Activated naive CD4-positive, alpha-beta T cell treated with Interleukin-2 at 50 U/mL for 16 hours (primary cell): ENCODE results near the gene CASKIN1.

Source experiments
- DNase-seq: peaks from one replicate; pipeline ENCODE4 v3.0.0-alpha.2; 2020

The CASKIN1 gene

DNA sequence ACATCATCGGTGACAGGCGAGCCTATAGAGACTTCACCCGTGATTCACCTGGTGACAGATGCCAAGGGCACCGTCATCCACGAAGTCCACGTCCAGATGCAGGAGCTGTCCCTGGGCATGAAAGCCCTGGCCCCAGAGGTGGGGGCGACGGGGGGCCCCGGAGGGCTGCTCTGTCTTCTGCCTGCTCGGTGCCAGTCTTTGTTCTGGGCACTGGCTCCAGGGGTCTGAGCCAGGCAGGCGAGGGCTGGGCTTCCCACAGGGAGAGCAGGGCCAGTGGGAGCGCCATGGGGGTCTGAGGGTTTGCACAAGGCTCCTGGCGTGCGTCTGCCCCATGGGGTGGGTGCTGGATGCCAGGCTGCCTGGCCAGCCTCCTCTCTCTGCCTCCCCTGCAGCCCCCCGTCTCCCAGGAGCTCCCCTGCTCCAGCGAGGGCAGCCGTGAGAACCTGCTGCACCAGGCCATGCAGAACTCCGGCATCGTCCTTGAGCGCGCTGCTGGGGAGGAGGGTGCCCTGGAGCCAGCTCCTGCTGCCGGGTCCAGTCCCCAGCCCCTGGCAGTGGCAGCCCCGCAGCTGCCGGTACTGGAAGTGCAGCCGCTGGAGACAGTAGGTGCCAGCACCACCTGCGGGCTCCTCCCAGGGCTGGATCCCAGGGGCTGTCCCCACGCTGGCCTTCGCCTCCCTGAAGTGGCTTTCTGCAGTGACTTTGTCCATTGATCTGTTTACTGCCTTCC, 36.8 kb upstream of the CASKIN1 start:
- DNase-seq: no peak

DNA sequence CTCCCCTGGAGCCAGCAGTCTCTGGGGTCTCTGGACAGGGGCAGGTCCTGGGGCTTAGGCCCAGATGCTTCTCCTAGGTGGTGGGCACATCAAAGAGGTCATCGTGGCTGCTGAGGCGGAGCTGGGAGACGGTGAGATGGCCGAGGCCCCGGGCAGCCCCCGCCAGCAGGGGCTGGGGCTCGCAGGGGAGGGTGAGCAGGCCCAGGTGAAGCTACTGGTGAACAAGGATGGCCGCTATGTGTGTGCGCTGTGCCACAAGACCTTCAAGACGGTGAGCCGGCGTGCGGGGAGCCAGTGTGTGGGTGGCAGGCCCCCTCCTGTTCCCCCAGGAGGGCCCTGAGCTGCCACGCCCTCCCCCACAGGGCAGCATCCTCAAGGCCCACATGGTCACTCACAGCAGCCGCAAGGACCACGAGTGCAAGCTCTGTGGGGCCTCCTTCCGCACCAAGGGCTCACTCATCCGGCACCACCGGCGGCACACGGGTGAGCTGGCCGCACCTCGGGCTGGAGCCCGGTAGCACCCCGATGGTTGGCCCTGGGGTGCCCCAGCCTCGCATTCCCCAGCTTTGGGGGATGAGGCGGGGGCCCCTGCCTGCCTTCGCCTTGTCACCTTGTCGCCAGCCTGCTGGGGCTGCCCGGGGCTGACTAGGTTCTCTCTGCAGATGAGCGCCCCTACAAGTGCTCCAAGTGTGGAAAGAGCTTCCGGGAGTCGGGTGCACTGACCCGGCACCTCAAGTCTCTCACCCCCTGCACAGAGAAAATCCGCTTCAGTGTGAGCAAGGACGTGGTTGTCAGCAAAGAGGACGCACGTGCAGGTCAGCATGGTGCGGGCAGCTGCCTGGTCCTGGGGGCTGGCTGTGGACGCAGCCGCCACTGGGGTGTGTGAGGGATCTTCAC, 35.9 kb upstream of the CASKIN1 start:
- no peak for DNase-seq

DNA sequence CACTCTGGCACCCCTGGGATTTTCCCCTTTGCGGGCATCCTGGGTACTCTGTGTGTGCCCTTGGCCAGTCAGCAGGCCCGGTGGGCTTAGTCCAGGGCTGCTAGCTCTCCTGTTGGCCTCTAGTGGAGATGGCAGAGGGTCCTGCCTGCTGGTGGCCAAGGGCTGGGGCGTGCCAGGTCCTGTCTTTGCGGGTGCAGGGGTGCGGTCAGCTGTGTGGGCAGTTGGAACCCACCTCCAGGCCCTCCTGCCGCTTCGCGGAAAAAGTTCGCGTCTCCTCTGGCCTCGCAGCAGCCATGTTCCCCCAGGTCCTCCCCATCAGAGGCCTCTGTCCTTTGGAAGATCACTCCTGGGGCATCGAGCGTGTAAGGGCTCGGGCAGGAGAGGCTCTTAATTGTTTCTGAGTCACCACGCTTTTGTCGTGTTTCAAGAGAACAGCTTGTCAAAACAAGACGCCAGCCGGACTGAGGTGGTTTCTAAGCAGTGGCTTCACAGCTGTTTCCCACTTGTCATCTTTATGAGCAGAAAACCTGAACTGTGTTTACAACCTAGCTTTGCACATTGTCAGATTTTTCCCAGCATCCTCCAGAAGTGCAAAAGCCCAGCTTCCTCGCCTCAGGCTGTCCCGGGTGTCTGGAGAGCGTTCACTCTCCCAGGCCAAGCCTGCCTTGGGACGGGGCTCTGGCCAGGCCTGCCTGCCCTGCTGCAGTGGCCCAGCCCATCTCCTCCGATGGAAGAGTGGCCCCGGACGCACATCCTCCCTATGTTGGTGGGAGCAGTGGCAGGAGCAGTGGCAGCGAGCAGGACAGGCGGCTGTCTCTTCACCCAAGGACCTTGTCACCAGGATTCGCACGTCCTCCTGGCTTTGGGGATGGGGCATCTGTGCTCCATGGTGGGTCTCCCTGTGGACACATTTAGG, 34.9 kb upstream of the CASKIN1 start:
- DNase-seq: no peak

DNA sequence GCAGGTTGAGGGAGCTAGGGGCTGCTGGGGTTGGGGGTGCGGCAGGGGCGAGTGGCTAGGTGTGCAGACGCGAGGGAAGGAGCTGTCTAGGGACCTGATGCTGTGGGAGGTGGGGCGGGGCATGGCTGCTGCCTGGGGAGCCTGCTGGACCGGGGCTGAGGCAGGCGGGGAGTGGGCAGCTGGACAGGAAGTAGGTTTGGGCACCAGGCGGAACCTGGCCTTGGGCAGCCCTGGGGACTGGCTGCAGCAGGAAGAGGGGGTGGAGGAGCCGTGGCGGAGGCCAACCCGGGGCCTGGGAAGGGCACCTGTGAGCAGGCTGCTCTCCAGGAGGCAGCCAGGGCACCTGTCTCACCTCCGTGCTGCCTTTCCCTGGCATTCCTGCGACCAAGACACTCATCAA, 34.0 kb upstream of the CASKIN1 start:
- DNase-seq: no peak

DNA sequence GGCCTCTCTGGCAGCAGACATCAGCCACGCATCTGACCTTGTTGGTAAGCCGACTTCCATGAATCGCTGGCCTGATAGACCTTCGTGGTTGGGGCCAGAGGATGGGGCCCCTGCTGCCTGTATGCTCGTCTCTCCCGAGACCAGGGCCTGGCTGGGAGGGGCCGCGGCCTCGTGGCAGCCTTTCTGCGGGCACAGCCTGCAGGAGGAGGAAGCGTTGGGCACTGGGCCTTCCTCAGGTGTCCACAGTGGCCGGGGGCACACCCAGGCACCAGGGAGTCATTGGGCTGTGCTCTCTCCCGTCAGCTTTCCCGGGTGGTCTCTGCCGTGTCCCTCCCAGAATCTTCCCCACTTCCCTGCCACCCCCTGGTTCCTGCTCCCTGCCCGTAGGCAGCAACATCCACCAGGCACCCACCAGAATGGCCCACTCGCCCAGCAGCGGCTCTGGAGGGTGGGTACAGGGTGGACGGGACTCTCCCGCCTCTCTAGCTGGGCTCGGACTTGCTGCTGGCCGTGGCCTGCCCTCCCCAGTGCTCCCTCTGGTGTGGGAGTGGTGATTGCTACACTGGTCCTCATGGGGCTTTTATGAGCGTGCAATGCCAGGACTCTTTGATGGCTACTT, 33.3 kb upstream of the CASKIN1 start:
- DNase-seq: no peak

DNA sequence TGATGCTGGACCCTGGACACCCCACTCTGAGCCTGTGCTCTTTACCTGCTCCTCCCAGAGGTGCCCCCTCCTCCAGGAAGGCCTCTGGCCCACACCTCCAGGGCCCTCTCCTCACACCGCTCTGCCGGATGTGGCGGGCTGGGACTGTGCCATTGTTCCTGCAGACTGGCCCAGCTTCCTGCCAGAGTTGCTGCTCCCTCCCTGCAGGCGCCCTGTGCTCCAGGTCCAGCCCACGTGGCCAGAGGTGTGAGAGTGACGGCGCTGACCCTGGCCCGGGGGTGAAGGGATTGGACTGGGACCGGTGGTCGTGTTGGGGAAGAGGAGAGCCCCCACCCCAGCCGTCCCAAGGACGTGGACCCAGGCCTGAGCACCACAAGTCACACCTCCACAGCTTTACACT, 32.7 kb upstream of the CASKIN1 start:
- no peak for DNase-seq

DNA sequence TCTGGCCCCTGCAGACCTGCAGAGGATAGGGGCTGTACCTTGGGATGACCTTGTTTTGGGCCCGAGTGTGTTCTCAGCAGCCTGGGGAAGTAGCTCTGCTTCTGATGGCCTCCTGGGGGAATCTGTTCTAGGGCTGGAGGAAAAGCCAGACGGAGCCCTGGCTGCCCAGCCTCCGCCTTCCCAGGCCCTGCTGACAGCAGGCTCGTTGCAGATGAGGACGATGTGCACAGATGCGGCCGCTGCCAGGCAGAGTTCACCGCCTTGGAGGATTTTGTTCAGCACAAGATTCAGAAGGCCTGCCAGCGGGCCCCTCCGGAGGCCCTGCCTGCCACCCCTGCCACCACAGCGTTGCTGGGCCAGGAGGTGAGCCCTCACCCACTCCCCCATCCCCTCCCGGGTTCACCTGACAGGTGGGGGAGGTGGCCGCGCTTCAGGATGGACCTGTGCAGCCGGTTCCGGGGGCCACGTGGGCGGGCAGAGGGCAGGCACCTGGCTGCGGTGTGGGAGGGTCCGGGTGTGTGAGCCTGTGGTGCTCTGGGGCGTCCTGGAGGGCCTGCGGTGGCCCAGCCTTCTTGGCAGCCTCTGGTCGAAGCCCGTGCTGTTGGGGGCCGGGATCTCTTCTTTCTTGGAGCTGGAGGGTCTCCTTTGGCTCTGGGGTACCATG, 31.9 kb upstream of the CASKIN1 start:
- no peak for DNase-seq

DNA sequence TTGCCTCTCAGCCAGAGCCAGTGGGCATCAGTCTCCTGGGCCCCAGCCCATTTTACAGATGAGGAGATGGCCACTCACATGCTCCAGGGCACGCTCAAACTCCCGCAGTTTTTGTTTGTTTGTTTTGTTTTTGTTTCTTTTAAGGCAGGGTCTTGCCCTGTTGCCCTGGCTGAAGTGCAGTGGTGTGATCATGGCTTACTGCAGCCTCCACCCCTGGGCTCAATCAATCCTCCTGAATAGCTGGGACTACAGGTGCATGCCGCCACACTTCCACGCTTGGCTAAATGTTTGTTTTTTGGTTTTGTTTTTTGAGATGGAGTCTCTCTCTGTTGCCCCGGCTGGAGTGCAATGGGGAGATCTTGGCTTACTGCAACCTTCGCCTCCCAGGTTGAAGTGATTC, 30.5 kb upstream of the CASKIN1 start:
- no peak for DNase-seq

DNA sequence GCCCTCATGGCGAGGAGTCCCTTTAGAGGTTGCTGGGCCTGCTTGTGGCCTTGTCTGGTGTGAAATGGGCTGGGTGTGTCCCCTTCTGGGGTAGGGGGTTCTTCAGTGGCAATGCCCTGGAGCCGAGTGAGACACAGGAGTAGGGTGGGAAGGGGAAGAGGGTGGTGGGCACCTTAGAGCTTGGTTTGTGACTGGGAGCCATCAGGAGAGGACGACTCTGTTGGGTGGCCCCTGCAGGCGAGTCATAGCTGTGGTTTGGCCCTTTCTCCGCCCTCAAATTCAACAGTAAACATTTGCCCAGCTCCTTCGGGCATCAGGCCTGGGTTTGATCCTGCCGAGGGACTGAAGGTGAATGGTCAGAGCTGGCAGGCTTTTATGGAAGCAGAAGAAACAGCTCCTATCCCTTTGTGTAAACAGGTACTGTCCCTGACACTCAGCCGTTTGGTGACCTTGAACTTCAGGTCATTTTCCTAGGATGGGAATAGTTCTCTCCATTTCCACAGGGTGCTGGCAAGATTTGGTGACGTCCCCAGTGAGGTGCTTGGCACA, 29.9 kb upstream of the CASKIN1 start:
- DNase-seq: no peak

DNA sequence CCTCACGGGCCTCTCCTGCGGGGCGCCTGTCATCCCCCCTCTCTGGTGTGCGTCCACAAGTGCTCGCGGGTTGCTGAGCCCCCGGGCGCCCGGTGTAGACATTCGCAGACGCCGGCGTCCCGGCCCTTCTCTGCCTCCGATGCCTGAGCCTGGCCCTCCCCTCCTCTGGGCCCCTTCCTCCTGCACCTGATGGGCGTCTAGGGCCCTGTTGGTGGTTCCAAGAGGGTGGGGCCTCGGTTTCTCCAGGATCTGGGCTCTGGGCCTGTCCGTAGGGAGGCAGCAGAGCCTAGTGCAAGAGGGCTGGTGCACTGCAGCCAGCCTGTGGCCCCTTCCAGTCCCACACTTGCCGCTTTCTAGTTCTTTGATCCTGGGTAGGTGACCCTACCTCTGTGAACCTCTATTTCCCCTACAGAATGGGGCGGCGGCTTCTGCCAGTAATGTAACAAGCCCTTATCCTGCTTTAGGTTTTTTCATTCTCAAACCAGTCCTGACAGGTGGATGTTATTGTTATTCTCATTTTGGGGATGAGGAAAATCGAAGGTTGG, 27.6 kb upstream of the CASKIN1 start:
- peak; percentile 28 for DNase-seq

DNA sequence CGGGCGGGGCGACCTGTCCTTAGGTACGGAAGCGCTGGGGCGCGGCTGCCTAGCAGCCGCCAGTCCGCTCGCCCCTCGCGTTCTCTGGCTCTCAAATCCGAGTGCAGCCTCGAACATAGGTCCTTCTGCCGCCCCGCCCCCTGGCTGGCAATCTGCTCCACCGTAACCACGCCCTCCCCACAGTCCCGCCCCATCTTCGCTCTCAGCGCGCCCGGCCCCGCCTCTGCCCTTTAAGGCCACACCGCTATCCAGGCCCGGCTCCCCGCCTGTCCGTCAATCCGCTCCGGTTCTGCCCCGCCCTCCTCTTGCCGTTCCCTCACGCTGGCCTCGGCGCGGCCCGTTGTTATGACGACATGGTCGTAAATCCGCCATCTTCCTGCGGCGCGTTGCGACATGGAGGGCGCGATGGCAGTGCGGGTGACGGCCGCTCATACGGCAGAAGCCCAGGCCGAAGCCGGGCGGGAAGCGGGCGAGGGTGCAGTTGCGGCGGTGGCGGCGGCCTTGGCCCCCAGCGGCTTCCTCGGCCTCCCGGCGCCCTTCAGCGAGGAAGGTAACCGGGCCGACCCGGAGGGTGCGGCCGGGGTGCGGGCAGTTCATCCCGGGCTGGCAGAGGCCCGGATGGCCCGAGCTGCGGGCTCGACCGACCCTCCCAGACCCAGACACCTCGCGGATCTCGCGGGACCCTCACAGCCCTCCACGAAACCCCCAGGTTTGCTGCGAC, 27.0 kb upstream of the CASKIN1 start, which contains the start of gene E4F1:
Gene E4F1, plus strand, starts transcription at position 371 of the 721 bp plus-strand sequence. Its CDS starts 23 bp downstream, at position 394.
- peak; percentile 100 for DNase-seq

DNA sequence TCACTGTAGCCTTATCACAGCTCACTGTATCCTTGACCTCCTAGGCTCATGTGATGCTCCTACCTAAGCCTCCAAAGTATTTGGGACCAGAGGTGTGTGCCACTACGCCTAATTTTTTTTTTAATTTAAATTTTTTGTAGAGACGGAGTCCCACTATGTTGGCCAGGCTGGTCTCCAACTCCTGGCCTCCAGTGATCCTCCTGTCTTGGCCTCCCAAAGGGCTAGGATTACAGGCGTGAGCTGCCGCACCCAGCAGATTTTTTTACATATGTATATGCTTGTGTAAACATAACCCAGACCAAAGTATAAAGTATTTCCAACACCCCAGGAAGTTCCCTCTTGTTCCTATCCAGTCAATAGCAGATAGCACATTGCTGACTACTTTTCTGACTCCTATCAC, 19.9 kb upstream of the CASKIN1 start:
- DNase-seq: no peak

DNA sequence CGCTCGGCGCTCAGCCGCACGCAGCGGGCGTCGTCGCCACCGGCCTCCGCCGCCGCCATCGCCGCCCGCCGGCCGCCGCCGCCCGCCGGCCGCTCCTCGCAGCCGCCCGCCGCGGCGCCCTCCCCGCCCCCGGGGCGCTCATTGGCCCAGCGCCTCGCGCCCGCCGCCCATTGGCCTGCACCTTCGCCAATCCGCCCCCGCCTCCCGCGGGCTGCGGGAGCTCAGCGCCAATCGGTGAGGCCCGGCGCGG, 18.2 kb upstream of the CASKIN1 start, which contains the start of gene PGP:
Gene PGP, minus strand, starts transcription at position 122 of the 250 bp plus-strand sequence. Its CDS starts 63 bp downstream, at position 59.
- no peak for DNase-seq

DNA sequence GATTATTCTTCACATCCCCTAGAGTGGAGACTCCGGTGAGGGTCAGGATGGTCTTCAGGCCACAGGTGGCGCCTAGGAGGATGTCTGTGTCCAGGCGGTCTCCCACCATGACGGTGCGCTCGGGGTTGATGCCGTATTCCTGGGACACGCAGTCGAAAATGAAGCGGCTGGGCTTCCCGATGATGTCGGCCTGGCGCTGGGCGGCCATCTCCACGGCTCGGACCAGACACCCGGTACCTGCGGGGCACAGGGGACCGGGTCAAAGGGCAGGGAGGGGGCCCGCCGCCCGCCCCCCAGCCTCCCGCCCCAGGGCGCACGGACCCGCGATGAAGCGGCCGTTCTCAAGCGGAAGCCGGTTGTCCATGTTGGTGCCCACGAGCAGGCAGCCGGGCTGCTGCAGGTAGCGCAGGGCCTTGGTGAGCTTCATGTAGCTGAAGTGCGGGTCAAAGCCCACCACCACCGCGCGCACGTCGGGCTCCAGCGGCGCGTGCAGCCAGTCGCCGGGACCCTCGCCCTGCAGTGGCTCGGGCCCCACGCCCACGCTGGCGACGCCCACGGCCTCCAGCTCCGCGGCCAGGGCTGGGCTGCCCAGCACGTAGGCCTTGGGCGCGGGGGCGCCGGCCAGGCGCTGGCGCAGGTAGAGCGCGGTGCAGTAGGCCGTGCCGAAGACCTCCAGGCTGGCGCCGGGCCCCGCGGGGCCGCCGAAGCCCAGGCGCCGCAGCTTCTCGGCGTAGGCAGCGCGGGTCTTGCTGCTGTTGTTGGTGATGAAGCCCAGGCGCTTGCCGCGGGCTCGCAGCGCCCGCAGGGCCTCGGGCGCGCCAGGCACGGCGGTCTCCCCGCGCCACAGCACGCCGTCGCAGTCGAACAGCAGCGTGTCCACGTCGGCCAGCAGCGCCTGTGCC, 17.7 kb upstream of the CASKIN1 start:
- DNase-seq: peak; percentile 13

DNA sequence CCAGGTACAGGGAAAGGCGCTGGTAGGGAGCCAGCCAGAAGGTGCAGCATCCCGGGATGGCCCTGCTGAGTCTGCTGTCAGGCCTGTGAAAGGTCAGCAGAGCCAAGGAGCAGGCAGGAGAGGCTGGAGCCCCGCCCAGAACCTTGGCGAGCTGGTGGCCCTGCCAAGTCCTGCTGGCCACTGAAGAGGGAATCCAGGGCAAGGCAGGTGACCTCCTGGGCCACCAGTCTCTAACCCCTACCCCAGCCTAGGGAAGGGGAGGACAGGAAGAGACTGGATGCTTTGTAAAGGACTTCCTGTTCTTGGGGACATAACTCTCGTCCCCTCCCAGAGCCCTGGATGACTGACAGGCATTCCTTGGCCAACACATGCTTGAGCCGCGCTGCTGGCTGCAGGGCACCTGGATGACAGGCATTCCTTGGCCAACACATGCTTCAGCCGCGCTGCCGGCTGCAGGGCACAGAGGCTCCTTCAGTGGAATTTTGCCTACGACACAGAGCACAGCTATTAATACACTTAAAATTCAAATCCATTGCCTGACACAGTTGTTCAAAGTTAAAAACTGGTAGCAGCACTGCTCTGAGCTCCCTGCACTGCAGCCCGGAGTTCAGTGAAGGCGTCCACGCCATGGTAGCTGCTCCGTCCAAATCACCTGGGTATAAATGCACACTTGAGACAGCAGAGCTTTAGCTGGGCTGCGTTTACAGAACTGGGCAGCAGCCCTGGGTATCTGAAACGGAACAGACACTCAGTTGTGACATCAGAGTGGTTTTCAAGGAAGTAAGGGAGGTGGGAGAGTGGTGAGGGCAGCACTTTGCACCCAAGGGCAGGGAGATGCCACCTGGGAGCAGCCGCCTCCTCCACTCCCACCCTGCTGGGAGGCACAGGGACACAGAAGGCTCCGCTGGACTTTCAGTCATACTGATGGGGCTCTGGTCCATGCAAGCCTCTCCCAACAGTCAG, 16.2 kb upstream of the CASKIN1 start:
- DNase-seq: no peak

DNA sequence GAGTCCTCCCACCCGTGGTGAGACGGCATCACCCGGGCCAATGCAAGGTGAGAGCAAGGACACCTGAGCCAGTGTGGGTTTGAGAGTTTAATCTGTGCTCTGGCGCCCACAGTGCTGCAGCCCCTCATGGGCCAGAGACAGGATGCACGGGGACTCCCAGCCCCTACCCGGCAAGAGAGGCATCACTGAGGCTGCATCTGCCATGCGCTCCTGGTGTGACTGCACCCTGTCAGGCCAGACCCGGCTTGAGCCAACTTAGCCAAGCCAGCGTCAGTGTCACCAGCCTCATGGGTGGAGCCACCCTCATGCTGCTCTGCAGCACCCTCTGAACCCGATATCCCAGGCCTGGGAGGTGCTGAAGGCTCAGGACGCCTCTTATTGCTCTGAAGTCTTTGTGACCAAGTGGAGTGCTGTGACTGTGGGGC, 15.5 kb upstream of the CASKIN1 start:
- DNase-seq: no peak

DNA sequence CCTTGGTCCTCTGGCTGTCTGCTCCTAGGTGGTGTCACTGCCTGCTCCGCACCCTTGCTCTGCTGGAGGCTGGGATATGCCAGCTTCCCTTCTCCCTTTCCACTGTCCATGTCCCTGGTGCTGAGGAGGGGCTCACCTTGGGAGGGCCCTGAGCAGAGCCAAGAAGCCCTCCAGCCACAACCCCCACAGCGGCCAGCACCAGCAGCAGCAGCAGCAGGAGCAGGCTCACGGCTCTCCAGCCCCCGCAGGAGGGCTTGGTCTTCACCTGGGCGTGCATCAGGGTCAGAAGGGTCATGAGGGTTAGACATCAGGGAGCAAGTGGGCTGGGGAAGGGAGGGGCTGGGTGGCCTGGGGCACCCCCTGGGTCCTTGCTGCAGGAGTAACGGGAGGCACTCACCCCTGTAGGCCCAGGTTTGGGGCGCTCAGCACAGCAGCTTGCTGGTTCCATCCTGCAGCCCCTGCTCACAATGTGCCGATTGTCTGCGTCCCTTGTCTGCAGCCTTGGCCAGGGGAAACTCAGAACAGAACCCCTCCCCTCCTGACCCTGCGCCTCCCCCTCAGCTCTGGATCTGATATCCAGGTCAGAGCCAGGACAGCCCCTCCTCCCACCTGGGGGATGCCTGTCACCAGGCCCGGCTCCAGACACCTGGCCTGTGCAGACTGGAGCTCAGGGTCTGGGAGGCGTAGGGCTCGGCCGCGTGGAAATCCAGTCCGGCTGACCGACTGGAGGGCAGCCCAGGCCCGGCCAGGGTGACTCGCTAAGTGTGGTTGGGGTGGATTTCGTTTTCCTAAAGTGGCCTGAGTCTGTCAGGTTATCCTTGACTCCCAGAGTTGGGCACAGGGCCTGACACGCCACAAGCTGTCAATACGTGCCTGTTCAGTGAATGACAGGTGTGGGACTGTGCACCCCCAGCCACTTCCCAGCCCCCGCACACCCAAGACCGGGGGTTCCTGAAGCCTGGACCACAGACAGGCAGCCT, 14.3 kb upstream of the CASKIN1 start, which contains the start of gene BRICD5:
Gene BRICD5, minus strand, starts transcription at position 478 of the 980 bp plus-strand sequence. Its CDS starts 30 bp downstream, at position 448.
- no peak for DNase-seq
